ENCODE data around the gene SMIM29.

The SMIM29 gene

GRCh38 chr6:34227761-34228421 lies 20.9 kb downstream of the SMIM29 start:
- no peak for FAIRE-seq
- peak; percentile 70 for DNase-seq (ENCODE audit: low spot score)

GRCh38 chr6:34226731-34227586 lies 21.8 kb downstream of the SMIM29 start:
- DNase-seq (ENCODE audit: low spot score) (no peak), FAIRE-seq (no peak)

- DNase-seq (ENCODE audit: low spot score) (no peak), FAIRE-seq (no peak)
These were observed 22.7 kb downstream of the SMIM29 start for GRCh38 chr6:34226066-34226465.

GRCh38 chr6:34225551-34225950 lies 23.3 kb downstream of the SMIM29 start:
- DNase-seq (ENCODE audit: low spot score) = no peak
- no peak for FAIRE-seq

GRCh38 chr6:34223956-34224940 lies 24.6 kb downstream of the SMIM29 start:
- DNase-seq (ENCODE audit: low spot score) = peak; percentile 96

GRCh38 chr6:34223381-34223955 lies 25.3 kb downstream of the SMIM29 start:
- FAIRE-seq (no peak), DNase-seq (ENCODE audit: low spot score) (no peak)

More at GRCh38 chr6:34223956-34224940, 24.6 kb downstream of the SMIM29 start:
- no peak for FAIRE-seq

- FAIRE-seq (no peak), DNase-seq (ENCODE audit: low spot score) (no peak)
These were observed 30.1 kb downstream of the SMIM29 start for GRCh38 chr6:34218691-34219090.

- FAIRE-seq = no peak
These were observed 35.0 kb downstream of the SMIM29 start for GRCh38 chr6:34213772-34214171.

GRCh38 chr6:34207695-34208443 lies 40.9 kb downstream of the SMIM29 start:
- no peak for DNase-seq (ENCODE audit: low spot score)
- FAIRE-seq = no peak

More at GRCh38 chr6:34213772-34214171, 35.0 kb downstream of the SMIM29 start:
- DNase-seq (ENCODE audit: low spot score) = no peak

- no peak for DNase-seq (ENCODE audit: low spot score)
- no peak for FAIRE-seq
These were observed 42.1 kb downstream of the SMIM29 start for GRCh38 chr6:34206726-34207125.

GRCh38 chr6:34205916-34206315 lies 42.9 kb downstream of the SMIM29 start:
- FAIRE-seq = no peak

GRCh38 chr6:34205466-34205865 lies 43.3 kb downstream of the SMIM29 start:
- FAIRE-seq = no peak
- no peak for DNase-seq (ENCODE audit: low spot score)

More at GRCh38 chr6:34205916-34206315, 42.9 kb downstream of the SMIM29 start:
- DNase-seq (ENCODE audit: low spot score) = no peak

GRCh38 chr6:34204693-34205092 lies 44.1 kb downstream of the SMIM29 start:
- FAIRE-seq = no peak

GRCh38 chr6:34202329-34203201 lies 46.2 kb downstream of the SMIM29 start:
- FAIRE-seq = no peak
- no peak for DNase-seq (ENCODE audit: low spot score)

More at GRCh38 chr6:34204693-34205092, 44.1 kb downstream of the SMIM29 start:
- DNase-seq (ENCODE audit: low spot score) = no peak

GRCh38 chr6:34201455-34202107 lies 47.2 kb downstream of the SMIM29 start:
- no peak for DNase-seq (ENCODE audit: low spot score)
- FAIRE-seq = no peak

GRCh38 chr6:34200340-34200971 lies 48.4 kb downstream of the SMIM29 start:
- FAIRE-seq = no peak
- no peak for DNase-seq (ENCODE audit: low spot score)

- DNase-seq (ENCODE audit: low spot score) (no peak), FAIRE-seq (no peak)
These were observed 52.0 kb downstream of the SMIM29 start for GRCh38 chr6:34196833-34197195.
